H1 (cell line): Measurements from ENCODE around the gene OR2D3. TPM values are rescaled to one million over a fixed set of nuclear protein-coding genes. Genes with fewer than 3 reads are reported as not detected.

ENCODE experiments used
- polyA plus RNA-seq, 7 experiments: library from polyadenylated mRNA; depleted of rRNA in 3 of 7; stranded (reverse) in 5 of 7; unstranded in 2 of 7; fragments of >200 nt in 5 of 7; fragments of 200-250 nt in 2 of 7; gene quantifications; 1 replicate in 5 of 7; 2 replicates in 1 of 7; 4 replicates in 1 of 7; pipeline versions ENCODE4 v1.2.1 to v1.2.3, GENCODE V29; 2011 to 2013; ENCODE audit warnings: missing spikeins in 2 of 7, mixed read lengths in 2 of 7
- total RNA-seq: library from RNA; stranded (reverse); fragmentation: NEBNext Ultra II Directional; extraction: Animal tissue kit (Norgen Biotek cat#: 25700); gene quantifications from 2 replicates; pipeline ENCODE4 v1.2.1, GENCODE V29; 2021
- TF ChIP-seq, protein P1 (sequence below): fragments of 300-600 bp; sonication (generic); IDR thresholded peaks from 2 replicates; pipeline ENCODE4 v1.7.1; 2012; ENCODE audit warnings: low read length, moderate library complexity, mild to moderate bottlenecking, inconsistent platforms; ENCODE audit not compliant: insufficient replicate concordance

OR2D3 gene
- total and polyA plus RNA-seq, 2 of the 8 experiments (the other 6 are each of a cell fraction or from before 2014, with no cell fraction given), result not detected

DNA sequence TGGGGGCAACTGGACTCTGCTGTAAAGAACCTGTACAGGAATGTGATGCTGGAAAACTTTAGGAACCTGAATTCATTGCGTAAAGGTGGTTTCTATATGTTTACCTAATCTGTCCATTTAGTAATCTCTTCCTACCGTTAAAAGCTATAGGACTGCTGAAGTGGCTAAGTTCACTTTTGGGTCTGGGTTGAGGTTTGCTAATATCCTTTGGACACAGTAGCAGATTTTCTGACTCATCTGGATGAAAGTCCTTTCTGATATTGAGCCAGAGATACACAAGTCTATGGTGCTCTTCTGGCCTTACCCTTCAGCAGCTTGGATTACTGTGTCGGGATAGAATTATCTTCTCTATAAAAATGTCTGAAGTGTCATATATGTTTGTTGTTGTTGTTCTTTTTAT, 22.3 kb downstream of the OR2D3 start (continued):
- TF ChIP-seq, protein P1, sequence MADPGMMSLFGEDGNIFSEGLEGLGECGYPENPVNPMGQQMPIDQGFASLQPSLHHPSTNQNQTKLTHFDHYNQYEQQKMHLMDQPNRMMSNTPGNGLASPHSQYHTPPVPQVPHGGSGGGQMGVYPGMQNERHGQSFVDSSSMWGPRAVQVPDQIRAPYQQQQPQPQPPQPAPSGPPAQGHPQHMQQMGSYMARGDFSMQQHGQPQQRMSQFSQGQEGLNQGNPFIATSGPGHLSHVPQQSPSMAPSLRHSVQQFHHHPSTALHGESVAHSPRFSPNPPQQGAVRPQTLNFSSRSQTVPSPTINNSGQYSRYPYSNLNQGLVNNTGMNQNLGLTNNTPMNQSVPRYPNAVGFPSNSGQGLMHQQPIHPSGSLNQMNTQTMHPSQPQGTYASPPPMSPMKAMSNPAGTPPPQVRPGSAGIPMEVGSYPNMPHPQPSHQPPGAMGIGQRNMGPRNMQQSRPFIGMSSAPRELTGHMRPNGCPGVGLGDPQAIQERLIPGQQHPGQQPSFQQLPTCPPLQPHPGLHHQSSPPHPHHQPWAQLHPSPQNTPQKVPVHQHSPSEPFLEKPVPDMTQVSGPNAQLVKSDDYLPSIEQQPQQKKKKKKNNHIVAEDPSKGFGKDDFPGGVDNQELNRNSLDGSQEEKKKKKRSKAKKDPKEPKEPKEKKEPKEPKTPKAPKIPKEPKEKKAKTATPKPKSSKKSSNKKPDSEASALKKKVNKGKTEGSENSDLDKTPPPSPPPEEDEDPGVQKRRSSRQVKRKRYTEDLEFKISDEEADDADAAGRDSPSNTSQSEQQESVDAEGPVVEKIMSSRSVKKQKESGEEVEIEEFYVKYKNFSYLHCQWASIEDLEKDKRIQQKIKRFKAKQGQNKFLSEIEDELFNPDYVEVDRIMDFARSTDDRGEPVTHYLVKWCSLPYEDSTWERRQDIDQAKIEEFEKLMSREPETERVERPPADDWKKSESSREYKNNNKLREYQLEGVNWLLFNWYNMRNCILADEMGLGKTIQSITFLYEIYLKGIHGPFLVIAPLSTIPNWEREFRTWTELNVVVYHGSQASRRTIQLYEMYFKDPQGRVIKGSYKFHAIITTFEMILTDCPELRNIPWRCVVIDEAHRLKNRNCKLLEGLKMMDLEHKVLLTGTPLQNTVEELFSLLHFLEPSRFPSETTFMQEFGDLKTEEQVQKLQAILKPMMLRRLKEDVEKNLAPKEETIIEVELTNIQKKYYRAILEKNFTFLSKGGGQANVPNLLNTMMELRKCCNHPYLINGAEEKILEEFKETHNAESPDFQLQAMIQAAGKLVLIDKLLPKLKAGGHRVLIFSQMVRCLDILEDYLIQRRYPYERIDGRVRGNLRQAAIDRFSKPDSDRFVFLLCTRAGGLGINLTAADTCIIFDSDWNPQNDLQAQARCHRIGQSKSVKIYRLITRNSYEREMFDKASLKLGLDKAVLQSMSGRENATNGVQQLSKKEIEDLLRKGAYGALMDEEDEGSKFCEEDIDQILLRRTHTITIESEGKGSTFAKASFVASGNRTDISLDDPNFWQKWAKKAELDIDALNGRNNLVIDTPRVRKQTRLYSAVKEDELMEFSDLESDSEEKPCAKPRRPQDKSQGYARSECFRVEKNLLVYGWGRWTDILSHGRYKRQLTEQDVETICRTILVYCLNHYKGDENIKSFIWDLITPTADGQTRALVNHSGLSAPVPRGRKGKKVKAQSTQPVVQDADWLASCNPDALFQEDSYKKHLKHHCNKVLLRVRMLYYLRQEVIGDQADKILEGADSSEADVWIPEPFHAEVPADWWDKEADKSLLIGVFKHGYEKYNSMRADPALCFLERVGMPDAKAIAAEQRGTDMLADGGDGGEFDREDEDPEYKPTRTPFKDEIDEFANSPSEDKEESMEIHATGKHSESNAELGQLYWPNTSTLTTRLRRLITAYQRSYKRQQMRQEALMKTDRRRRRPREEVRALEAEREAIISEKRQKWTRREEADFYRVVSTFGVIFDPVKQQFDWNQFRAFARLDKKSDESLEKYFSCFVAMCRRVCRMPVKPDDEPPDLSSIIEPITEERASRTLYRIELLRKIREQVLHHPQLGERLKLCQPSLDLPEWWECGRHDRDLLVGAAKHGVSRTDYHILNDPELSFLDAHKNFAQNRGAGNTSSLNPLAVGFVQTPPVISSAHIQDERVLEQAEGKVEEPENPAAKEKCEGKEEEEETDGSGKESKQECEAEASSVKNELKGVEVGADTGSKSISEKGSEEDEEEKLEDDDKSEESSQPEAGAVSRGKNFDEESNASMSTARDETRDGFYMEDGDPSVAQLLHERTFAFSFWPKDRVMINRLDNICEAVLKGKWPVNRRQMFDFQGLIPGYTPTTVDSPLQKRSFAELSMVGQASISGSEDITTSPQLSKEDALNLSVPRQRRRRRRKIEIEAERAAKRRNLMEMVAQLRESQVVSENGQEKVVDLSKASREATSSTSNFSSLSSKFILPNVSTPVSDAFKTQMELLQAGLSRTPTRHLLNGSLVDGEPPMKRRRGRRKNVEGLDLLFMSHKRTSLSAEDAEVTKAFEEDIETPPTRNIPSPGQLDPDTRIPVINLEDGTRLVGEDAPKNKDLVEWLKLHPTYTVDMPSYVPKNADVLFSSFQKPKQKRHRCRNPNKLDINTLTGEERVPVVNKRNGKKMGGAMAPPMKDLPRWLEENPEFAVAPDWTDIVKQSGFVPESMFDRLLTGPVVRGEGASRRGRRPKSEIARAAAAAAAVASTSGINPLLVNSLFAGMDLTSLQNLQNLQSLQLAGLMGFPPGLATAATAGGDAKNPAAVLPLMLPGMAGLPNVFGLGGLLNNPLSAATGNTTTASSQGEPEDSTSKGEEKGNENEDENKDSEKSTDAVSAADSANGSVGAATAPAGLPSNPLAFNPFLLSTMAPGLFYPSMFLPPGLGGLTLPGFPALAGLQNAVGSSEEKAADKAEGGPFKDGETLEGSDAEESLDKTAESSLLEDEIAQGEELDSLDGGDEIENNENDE, result no peak
